Right lobe of liver (tissue), 6 donors: ENCODE data around the gene TBCC. TPM values are rescaled to one million over a fixed set of nuclear protein-coding genes. Genes with fewer than 3 reads are reported as not detected.
A peak's percentile ranks its signal among the peaks of the same experiment; 100 is the strongest.

Experiments used
- ATAC-seq, 4 donors: fragments of 200-7000 bp; cut with Tn5 transposase; one replicate each; pipeline ENCODE4 v1.9.1; 2020; ENCODE audit warnings: mild to moderate bottlenecking in 4 of 4, moderate library complexity in 4 of 4
- DNase-seq, 3 donors: peaks; one replicate each; pipeline ENCODE4 v3.0.0-alpha.2; 2020
- H3K27ac ChIP-seq, 3 donors: fragments of 200-600 bp; one replicate each; pipeline ENCODE4 v1.8.0; 2022
- H3K27me3 ChIP-seq, 2 donors: fragments of 200-600 bp; one replicate each; pipeline ENCODE4 v1.8.0; 2022
- H3K36me3 ChIP-seq, 4 donors: fragments of 200-600 bp; sonication (generic) in 1 of 4; one replicate each; pipeline versions ENCODE4 v1.5.1 to v1.8.0; 2017 to 2022; ENCODE audit warnings: control low read depth in 1 of 4
- H3K4me1 ChIP-seq, 4 donors: fragments of 200-600 bp; sonication (generic) in 1 of 4; one replicate each; pipeline versions ENCODE4 v1.5.1 to v1.8.0; 2017 to 2022; ENCODE audit warnings: control low read depth in 1 of 4
- H3K4me3 ChIP-seq, 3 donors: fragments of 200-600 bp; one replicate each; pipeline ENCODE4 v1.8.0; 2022
- H3K9me3 ChIP-seq, 4 donors: fragments of 200-600 bp; sonication (generic) in 1 of 4; one replicate each; pipeline versions ENCODE4 v1.5.1 to v1.8.0; 2017 to 2022; ENCODE audit warnings: control low read depth in 1 of 4
- POLR2A ChIP-seq: fragments of 450-650 bp; IDR thresholded peaks from one replicate; pipeline ENCODE4 v1.6.1; 2017; ENCODE audit warnings: antibody characterized with exemption, mild to moderate bottlenecking
- WGBS: methylation state at CpG from one replicate; pipeline ENCODE4 v1.1.6; 2018; ENCODE audit warnings: low coverage, low lambda C conversion rate; ENCODE audit not compliant: insufficient coverage; ENCODE audit errors: missing lambda C conversion rate; 5-methylcytosine and 5-hydroxymethylcytosine counted together
- intact Hi-C, 2 donors: fragments of 100-400 bp; cut with DNase I; formaldehyde crosslinking; loops; one replicate each; pipeline versions ENCODE4 v1.11.2 to v1.14.1; 2022
- total RNA-seq, 6 experiments: library from RNA; depleted of rRNA in 2 of 6; stranded (reverse); fragments of >200 nt in 2 of 6; fragmentation: NEBNext Ultra II Directional in 3 of 6; extraction: Animal tissue kit (Norgen Biotek cat#: 25700) in 3 of 6; gene quantifications; one replicate each; pipeline versions ENCODE4 v1.1.0 to v1.2.4, GENCODE V29; 2016 to 2023
- TF ChIP-seq, protein P1 (sequence below), 4 donors: fragments of 200-600 bp in 3 of 4; fragments of 450-650 bp in 1 of 4; IDR thresholded peaks; one replicate each; pipeline versions ENCODE4 v1.5.1 to v1.8.0; 2016 to 2022; ENCODE audit warnings: antibody characterized with exemption in 4 of 4, mild to moderate bottlenecking in 2 of 4
- donor health status: DM: no; HTN: yes; CAD: no.
- donor health status: DM: no; HTN: no; CAD: no.
- donor health status: DM: no; HTN: no; CAD: no.
- donor health status: DM: no; HTN: yes; CAD: no.
- donor health status: DM: no; HTN: yes; CAD: no.

Gene TBCC
- total RNA-seq, 6 experiments from 2014 or later = 5.4 to 12.2 (median 6.3) TPM

DNA sequence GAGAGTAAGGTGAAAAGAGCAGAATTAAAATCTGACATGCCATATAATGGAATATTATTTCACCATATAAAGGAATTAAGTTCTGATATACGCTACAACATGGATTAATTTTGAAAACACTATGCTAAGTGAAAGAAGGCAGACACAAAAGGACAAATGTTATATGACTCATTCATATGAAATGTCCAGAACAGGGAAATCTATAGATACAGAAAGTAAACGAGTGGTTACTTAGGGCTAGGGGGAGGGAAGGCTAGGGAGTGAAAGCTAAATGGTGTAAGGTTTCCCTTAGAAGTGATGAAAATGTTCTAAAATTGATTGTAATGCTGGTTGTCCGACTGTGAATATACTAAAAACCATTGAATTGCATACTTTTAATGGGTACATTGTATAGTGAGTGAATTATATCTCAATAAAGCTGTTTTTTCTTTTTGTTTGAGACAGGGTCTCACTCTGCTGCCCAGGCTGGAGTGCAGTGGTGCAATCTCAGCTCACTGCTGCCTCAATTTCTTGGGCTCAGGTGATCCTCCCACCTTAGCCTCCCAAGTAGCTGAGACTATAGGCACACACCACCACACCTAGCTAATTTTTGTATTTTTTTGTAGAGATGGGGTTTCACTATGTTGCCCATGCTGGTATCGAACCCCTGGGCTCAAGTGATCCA, 31.7 kb downstream of the TBCC start:
- ATAC-seq (no peak), DNase-seq (no peak)
- TF ChIP-seq, protein P1, sequence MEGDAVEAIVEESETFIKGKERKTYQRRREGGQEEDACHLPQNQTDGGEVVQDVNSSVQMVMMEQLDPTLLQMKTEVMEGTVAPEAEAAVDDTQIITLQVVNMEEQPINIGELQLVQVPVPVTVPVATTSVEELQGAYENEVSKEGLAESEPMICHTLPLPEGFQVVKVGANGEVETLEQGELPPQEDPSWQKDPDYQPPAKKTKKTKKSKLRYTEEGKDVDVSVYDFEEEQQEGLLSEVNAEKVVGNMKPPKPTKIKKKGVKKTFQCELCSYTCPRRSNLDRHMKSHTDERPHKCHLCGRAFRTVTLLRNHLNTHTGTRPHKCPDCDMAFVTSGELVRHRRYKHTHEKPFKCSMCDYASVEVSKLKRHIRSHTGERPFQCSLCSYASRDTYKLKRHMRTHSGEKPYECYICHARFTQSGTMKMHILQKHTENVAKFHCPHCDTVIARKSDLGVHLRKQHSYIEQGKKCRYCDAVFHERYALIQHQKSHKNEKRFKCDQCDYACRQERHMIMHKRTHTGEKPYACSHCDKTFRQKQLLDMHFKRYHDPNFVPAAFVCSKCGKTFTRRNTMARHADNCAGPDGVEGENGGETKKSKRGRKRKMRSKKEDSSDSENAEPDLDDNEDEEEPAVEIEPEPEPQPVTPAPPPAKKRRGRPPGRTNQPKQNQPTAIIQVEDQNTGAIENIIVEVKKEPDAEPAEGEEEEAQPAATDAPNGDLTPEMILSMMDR (IDR thresholded peaks at IDR 0.05) = no peak
- no peak for TF ChIP-seq POLR2A
- Histone ChIP-seq H3K4me1 (no peaks in the 10 kb centered on the region), H3K27ac (no peak overlapping the region), H3K4me3 (no peak overlapping the region), H3K27me3 (no peaks in the 10 kb centered on the region), H3K36me3 (no peaks in the 10 kb centered on the region), H3K9me3 (no peaks in the 10 kb centered on the region)
- 73% methylated on average over 3 of the region's 4 CpGs for WGBS
- intact Hi-C loops = no loop called here

DNA sequence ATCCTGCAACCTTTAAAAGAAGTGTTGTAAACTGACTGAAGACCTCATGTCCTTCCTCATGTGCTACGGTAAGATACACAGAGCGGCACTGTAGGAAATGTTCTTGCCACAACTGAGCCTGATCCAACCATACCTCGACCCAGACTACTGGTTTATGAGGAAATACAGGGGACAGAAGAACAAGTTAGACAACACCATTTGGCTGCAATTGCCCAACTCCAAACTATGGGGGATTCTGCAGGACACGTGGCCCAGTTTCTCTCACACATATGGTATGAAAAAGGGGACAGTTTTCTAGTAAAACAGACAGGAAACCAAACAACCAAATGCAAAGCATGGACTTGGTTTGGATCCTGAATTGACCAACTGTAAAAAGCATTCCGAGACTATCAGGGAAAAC, 34.0 kb downstream of the TBCC start:
- intact Hi-C loops = no loop called here
- no peaks in the 10 kb centered on the region for H3K27me3 ChIP-seq
- H3K36me3 ChIP-seq = no peaks in the 10 kb centered on the region
- ATAC-seq (no peak), DNase-seq (no peak)
- TF ChIP-seq, protein P1 (IDR thresholded peaks at IDR 0.05) = no peak
- no peak for TF ChIP-seq POLR2A
- no peaks in the 10 kb centered on the region for H3K4me1 ChIP-seq
- H3K9me3 ChIP-seq = no peaks in the 10 kb centered on the region
- no peak overlapping the region for H3K4me3 ChIP-seq
- 85% methylated on average over 5 of the region's 5 CpGs for WGBS
- no peak overlapping the region for H3K27ac ChIP-seq

DNA sequence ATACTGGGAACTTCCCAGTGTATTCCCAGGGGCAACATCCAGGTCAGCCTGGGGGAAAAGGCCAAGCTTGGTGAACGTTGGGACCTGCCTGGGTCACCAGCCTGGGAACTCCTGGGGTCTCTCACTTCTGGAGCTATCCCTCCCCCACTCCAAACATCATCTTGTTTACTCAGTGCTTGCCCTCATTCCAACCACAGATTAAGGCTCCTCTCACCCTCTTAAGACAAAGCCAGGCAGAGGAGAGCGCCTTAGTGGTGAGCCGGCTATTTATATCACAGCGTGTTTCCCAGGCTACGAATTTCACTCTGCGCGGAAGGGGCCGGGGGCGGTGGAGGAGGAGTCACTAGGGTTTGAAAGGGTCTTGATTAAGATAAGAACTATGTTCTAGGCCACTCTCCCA, 35.6 kb downstream of the TBCC start:
- TF ChIP-seq, protein P1 (IDR thresholded peaks at IDR 0.05) = no peak
- no peak for TF ChIP-seq POLR2A

DNA sequence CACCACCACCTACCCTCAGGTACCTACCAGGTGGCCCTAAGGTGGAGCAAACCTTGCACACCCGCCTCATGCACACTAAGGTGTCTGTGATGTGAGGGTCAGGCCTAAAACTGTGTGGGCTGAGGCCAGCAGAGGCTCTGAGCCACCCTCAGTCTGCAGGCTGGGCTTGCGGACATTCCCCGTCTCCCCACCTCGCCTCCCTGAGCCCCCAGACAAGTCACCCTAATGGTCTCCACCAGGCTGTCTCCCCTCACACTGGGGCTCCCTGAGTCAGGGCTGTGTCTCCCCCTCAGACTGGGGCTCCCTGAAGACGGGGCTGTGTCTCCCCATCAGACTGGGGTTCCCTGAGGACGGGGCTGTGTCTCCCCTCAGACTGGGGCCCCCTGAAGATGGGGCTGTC, 36.0 kb downstream of the TBCC start:
- TF ChIP-seq, protein P1 (IDR thresholded peaks at IDR 0.05) = no peak
- TF ChIP-seq POLR2A = no peak

More for the DNA sequence above, 35.6 kb downstream of the TBCC start:
- intact Hi-C loops = no loop called here
- H3K27ac ChIP-seq = no peak overlapping the region
- ATAC-seq (no peak), DNase-seq (no peak)
- H3K27me3 ChIP-seq = no peaks in the 10 kb centered on the region
- H3K9me3 ChIP-seq = no peaks in the 10 kb centered on the region
- 44% methylated on average over 4 of the region's 9 CpGs for whole genome bisulfite sequencing
- no peaks in the 10 kb centered on the region for H3K4me1 ChIP-seq
- H3K4me3 ChIP-seq = no peak overlapping the region
- H3K36me3 ChIP-seq = no peaks in the 10 kb centered on the region

More for the DNA sequence above, 36.0 kb downstream of the TBCC start:
- H3K4me1 ChIP-seq = no peaks in the 10 kb centered on the region
- no peaks in the 10 kb centered on the region for H3K9me3 ChIP-seq
- H3K4me3 ChIP-seq = no peak overlapping the region
- H3K36me3 ChIP-seq = no peaks in the 10 kb centered on the region
- no peak overlapping the region for H3K27ac ChIP-seq
- intact Hi-C loops = no loop called here
- ATAC-seq = peak in 1 of 4 donors; percentile 34
- no CpG with 5 or more reads among the region's 6 CpGs for WGBS
- no peaks in the 10 kb centered on the region for H3K27me3 ChIP-seq
- no peak for DNase-seq
